Activated T-cell treated with anti-CD3 and anti-CD28 coated beads for 24 hours (primary cell): ENCODE results near the gene MRPL27.
A peak's percentile ranks its signal among the peaks of the same experiment; 100 is the strongest.
"Not testable (repeated sequence)": the region's sequence is repeated elsewhere in the genome, so short reads cannot be mapped to it uniquely, and the experiment has no call there.

Experiments
- DNase-seq: peaks from one replicate; pipeline ENCODE4 v3.0.0-alpha.2; 2020; ENCODE audit warnings: low read depth

Gene MRPL27

GRCh38 chr17:50372758-50373556 lies at the start of gene MRPL27, which contains the start of gene EME1:
Gene MRPL27 (minus strand): TSS chr17:50373184. CDS start chr17:50373170, 14 bp downstream.
Gene EME1 (plus strand): TSS chr17:50373229. CDS start chr17:50375209, 1,980 bp downstream.
- peak; percentile 83 for DNase-seq

- no peak for DNase-seq
Observed at GRCh38 chr17:50422738-50423137, 49.8 kb upstream of the MRPL27 start.

- no peak for DNase-seq
Observed at GRCh38 chr17:50421308-50422051, 48.5 kb upstream of the MRPL27 start.

GRCh38 chr17:50420419-50421112 lies 47.6 kb upstream of the MRPL27 start:
- no peak for DNase-seq

GRCh38 chr17:50419577-50419976 lies 46.6 kb upstream of the MRPL27 start:
- DNase-seq = not testable (repeated sequence)

- DNase-seq = no peak
Observed at GRCh38 chr17:50414808-50415207, 41.8 kb upstream of the MRPL27 start.

- DNase-seq = no peak
Observed at GRCh38 chr17:50412188-50412732, 39.3 kb upstream of the MRPL27 start.

GRCh38 chr17:50407921-50408320 lies 34.9 kb upstream of the MRPL27 start:
- no peak for DNase-seq

GRCh38 chr17:50406578-50406977 lies 33.6 kb upstream of the MRPL27 start:
- no peak for DNase-seq

- not testable (repeated sequence) for DNase-seq
Observed at GRCh38 chr17:50405351-50405750, 32.4 kb upstream of the MRPL27 start.

- DNase-seq = not testable (repeated sequence)
Observed at GRCh38 chr17:50399591-50399990, 26.6 kb upstream of the MRPL27 start.

GRCh38 chr17:50398672-50399071 lies 25.7 kb upstream of the MRPL27 start:
- DNase-seq = not testable (repeated sequence)

- DNase-seq = no peak
Observed at GRCh38 chr17:50397919-50398285, 24.9 kb upstream of the MRPL27 start.

- peak; percentile 89 for DNase-seq
Observed at GRCh38 chr17:50397111-50397918, 24.3 kb upstream of the MRPL27 start, which contains the start of gene LRRC59. Gene LRRC59 (minus strand): TSS chr17:50397523. CDS start chr17:50397317, 206 bp downstream.

GRCh38 chr17:50396261-50397110 lies 23.5 kb upstream of the MRPL27 start:
- no peak for DNase-seq

- DNase-seq = no peak
Observed at GRCh38 chr17:50394711-50395110, 21.7 kb upstream of the MRPL27 start.

GRCh38 chr17:50393700-50394099 lies 20.7 kb upstream of the MRPL27 start:
- DNase-seq = no peak

GRCh38 chr17:50392621-50393020 lies 19.6 kb upstream of the MRPL27 start:
- DNase-seq = no peak

GRCh38 chr17:50389534-50389933 lies 16.6 kb upstream of the MRPL27 start:
- DNase-seq = no peak

GRCh38 chr17:50388728-50389127 lies 15.7 kb upstream of the MRPL27 start:
- no peak for DNase-seq
